Spleen (tissue), 7 donors: ENCODE measurements around the gene RNFT1.
"Not testable (repeated sequence)": the region's sequence is repeated elsewhere in the genome, so short reads cannot be mapped to it uniquely, and the experiment has no call there.

ENCODE experiments used
- CTCF ChIP-seq, 11 experiments: fragments of 200-600 bp in 7 of 11; fragments of 450-650 bp in 4 of 11; sonication (generic) in 4 of 11; IDR thresholded peaks in 8 of 11; conservative IDR thresholded peaks in 3 of 11; 1 replicate in 7 of 11; 2 replicates in 4 of 11; pipeline versions ENCODE4 v1.4.0 to v1.8.0; 2016 to 2021; ENCODE audit warnings: antibody characterized with exemption in 11 of 11, inconsistent platforms in 4 of 11, mild to moderate bottlenecking in 1 of 11
- POLR2AphosphoS5 ChIP-seq, 3 donors: sonication (generic); formaldehyde crosslinking; IDR thresholded peaks; one replicate each; pipeline ENCODE4 v1.5.1; 2017; ENCODE audit warnings: antibody characterized with exemption in 3 of 3
- donor health status: DM: no; HTN: no; CAD: no; lungs with moderate emphysema.
- donor health status: DM: no; HTN: no; CAD: no.
- donor health status: DM: no; HTN: no; CAD: no.

- TF ChIP-seq CTCF (IDR thresholded peaks at IDR 0.05 in 8 of 11, conservative IDR thresholded peaks at IDR 0.05 in 3 of 11); POLR2AphosphoS5 (IDR thresholded peaks at IDR 0.05): not testable (repeated sequence)
These were observed 17.2 kb downstream of the RNFT1 start for GRCh38 chr17:59947310-59947709.
